Measurements from ENCODE around the gene RSPH1.

The RSPH1 gene

DNA sequence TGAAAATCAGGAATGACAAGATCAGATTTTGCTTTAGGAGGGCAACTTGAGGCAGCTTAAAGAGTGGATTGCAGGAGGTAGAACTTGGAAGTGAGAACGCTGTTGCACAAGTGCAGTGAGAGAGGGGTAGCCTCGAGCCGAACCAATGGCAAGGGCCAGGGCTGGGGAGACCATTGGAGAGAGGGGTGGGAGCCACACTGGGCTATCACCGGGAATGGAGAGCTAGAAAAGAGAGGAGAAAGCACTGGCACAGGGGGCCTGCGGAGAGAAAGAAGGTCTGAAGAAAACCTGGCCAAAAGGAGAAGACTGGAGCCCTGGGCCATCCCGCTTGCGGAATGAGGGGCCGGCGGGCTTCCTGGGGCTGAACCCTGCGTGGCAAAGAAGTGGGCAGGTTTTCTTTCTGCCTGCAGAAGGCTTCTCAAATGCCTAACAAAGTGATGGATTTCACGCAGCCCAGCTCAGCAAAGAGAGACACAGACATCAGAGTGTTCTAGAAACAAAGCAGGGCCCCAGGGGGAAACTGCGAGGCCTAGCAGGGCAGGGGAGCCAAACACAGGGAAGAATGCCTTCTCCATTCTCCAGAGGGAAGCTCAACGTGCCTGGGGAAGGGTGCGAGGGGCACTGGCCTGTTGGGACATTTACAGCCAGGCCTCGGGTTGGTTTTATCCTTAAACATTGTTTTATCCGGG is 16.5 kb upstream of the RSPH1 start:
- no peak for FAIRE-seq

DNA sequence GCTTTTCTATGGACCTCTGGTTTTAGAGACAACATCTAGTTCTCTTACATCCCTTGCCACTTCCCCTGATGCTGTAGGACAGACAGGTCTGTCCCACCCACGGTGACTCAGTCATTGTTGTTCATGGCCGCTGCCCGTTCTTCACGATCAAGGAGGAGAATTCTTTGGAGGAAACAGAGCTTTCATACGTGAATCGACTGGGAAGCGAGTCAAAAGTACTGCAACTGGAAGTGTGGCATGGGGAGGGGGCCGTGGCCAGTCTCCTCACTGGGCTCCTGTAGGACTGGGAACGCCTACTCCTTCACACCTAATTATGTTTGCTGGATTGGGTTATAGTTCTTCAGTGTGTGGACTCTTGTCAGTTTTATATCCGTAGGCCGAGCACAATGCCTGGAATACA is 13.2 kb upstream of the RSPH1 start:
- FAIRE-seq: no peak

DNA sequence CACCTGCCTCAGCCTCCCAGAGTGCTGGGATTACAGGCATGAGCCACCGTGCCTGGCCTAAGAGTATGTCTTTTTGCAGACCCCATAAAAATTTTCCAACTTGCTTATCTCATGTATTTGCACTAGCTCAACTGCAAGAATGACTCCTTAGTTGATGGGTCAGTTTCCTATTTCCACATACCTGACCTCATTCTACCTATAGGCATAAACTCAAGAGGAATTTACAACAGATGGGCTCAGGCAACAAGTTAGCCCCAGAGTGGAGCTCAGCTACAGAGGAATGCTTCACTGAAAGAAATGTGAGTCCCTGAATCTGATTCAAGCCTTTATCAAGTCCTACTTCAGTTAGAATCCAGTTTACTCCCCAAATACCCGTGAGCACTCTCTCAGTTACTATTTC is 12.3 kb upstream of the RSPH1 start:
- FAIRE-seq: no peak

DNA sequence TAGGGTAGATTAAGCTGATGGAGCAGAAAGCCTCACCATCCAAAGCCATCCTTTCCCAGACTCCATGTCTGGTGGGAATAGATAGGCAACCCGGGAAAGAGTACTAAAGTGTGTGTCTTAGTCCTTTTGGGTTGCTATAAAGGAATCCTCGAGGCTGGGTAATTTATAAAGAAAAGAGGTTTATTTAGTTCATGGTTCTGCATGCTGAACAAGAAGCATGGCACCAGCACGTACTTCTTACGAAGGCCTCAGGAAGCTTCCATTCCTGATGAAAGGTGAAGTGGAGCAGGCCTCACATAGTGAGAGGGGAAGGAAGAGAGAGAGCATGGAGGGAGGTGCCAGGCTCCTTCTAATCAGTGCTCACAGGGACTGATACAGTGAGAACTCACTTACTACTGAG is 11.4 kb upstream of the RSPH1 start:
- no peak for FAIRE-seq

DNA sequence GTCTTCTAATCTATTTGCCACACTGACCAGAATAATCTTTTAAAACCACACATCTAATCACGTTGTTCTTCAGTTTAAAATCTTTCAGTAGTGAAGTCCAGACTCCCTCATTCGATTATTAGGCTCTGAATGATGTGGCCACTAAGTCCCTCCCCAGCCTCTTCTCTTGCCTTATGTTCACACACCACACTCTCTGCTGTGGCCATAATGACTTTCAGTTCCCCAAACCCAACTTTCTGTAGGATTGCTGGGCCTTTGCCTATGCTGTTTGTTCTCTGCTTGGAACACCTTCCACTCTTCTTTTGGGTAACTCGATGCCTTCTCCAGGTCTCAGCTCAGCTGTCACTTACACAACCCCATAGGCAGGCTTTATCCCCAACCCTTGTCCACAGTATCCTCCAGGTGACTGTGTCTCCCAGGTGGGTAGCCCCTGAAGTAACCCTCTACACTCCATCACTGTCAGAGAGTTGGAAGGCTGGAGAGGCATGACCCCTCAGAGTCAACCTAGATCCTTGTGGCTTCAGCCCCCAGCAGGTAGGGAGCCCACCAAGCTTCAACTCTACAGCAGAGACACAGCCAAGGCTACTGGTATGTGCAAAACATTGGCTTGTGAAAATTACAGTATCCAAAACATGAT is 9.2 kb upstream of the RSPH1 start:
- FAIRE-seq: no peak

DNA sequence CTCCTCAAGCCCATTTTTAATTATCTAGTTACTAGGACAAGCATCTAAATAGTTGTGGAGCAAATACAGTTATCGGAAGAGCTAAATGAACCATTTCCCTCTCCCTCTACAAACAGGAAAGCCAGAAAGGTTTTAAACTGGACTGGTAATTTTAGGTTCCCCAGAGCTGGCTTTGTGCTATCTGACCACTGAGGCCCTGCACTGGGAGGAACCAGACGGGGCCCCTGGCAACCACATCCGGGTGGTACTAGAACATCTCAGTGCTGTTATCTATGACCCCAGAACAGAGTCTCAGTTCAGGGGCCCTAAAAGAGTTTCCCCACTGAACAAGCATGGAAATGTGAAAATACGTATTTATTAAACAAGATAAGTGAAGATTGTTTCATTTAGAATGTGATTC is 7.7 kb upstream of the RSPH1 start:
- FAIRE-seq: no peak

DNA sequence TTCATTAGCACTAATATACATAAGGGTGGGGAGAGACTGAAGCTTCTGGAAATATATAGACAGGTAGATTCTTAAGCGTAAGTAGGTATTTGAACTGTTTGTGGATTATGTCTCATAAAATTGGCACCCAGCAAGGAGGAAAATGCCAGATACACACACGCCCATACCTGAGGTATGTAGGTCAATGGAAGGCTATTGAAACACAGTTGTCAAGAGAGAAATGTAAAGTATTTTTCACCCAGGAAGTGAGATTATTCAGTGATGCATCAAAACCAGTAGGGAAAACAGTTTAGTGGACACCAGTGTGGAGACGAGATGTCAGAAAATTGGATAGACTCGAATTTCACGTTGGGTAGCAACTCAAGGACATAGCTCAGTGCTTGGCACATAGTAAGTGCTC is 4.7 kb upstream of the RSPH1 start:
- FAIRE-seq: no peak

DNA sequence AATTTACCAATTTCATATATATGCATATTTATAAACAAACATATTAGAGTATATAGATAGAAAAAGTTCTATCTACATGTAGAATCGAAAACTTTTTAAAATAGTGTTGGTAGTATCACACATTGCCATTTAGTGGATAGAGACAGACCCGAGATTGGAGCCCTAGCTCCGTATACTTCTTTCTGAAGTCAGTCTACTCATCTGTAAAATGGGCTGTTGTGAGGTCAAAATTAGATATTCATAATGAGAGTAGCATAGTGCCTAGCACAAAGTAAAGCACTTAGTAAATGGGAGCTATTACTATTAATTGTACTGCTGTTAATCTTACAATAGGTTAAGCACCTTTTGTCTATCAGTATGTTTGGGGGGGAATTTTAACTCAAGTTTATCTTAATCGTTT is 4.2 kb upstream of the RSPH1 start:
- FAIRE-seq: no peak

DNA sequence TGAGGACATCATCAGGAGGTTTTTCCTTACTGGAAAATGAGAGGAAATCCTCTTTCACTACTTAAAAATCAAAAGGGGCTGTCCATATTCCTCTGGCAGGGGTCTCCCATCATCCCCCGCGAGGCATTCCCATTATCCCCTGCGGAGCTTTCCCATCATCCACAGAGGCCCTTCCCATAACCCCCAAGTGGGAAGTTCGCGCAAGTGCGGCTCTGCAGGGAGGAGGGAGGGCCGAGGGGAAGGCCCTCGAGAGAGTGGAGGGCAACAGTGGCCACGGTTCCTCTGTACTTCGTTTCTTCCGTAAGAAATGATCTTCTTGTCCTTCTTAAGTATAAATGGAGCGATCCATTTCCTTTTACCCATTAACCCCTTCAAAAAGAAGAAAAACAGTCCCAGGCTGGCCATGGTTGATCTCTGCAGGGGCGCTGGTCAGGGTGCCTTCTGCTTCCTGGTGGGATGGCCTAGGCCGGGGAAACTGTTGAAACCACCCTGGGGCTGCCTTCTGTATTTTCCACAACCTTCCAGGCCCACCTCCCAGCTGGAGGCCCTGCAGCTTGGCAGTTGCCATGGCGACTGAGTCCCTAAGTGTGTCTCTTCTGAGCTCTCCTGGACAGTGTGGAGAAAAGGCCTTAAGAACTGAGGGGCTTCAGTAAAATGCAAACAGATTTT is 3.6 kb upstream of the RSPH1 start:
- no peak for FAIRE-seq

DNA sequence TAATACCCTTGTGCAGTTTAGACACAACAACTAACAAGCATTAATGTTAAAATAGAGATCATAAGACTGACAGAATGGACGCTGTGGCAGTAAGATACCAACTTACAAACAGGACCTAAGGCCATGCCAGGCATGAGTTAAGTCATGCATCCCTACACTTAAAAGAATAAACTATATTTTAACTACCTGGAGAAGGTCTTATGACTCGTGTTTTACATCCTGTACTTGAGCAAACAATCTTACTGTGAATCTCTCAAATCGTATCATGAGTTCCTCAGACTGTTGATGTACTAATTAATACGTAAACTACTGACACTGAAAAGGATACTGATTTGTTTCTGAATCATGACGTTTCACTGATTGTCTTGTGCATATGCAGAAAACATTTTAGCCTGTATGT is 2.0 kb upstream of the RSPH1 start:
- FAIRE-seq: no peak

DNA sequence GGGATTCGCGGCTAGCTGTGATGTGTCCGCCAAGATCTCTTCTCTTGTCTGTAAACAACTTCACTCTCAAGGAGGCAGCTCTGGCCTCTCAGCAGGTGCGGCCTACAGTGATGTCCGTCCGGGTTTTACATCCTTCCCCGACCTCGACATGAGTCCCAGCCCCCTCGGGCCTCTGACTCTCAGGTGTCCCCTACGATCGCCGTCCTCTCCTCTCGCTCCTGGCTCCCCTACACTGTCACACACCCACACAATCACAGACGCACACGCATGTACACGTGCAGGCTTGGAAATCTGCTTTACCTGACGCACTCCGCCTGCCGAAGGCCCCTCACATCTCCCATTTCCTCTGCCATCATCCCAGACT is 797 bp upstream of the RSPH1 start:
- FAIRE-seq: no peak

DNA sequence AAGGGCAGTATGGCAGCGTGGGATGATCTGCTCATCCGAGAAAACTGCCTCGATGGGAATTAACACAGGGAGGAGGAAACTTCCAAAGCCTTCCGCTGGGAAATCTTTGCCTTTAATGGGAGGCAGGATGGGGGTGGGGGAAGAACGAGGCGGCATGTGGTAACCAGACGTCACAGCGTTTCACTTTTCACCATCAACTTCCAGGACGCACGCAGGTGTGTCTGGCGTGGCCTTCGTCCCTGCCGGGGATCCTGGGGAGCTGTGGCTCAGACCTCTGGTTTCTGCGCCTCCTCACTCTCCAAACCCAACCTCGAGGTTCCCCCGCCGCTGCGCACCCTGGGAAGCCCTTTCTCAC is 282 bp downstream of the RSPH1 start:
- no peak for FAIRE-seq

DNA sequence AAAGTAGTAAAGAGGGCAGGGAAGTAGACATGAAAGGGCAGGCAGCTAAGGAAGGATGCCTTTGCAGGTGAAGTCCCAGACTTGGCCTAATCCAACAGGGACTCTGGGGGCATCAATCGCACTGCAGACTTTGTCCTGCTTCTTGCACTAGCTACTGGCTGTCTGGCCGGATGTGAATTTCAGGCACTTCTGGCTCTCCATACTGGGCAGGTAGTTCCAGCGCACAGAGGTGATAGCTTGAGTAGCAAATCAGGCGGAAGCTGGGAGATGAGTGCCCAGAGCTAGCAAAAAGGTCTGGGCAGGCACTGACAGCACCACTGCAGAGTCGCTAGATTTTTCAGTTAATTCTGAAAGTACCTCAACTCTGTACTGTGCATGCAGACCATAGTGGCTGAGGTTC is 997 bp downstream of the RSPH1 start:
- FAIRE-seq: no peak

DNA sequence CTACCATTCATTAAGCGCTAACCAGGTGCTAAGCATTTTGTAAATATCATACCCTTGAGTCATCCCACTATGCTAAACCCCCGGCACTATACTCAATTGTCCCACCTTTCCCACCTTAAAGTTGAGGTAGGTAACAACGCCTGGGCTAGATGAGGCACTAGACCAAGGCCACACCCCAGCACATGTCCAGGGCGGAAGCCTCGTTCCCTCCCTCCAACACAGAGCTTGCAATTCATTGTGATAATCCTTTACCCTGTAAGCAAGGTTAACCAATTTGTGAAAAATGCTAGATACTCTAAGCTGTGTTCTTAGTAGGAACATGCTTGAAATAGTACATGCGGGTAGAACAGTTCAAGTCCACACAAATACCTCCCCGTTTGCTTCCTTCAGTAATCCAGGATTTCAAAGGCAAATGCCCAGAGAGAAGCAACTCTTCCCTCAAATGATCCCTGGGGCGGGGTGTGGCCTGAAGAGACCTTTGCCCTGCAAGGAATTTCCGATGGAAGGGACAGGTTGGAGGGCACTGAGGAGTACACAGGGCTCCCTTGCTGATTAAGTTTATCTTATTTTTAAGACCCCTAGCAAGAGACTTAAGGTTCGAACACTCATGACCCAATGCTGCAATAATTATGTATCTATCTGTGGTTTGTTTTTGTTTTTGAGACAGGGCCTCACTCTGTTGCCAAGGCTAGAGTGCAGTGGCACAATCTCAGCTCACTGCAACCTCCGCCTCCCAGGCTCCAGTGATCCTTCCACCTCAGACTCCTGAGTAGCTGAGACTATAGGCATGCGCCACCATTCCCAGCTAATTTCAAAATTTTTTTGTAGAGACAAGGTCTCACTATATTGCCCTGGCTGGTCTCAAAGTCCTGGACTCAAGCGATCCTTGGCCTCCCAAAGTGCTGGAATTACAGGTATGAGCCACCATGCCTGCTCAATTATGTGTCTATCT is 2.6 kb downstream of the RSPH1 start:
- FAIRE-seq: no peak

DNA sequence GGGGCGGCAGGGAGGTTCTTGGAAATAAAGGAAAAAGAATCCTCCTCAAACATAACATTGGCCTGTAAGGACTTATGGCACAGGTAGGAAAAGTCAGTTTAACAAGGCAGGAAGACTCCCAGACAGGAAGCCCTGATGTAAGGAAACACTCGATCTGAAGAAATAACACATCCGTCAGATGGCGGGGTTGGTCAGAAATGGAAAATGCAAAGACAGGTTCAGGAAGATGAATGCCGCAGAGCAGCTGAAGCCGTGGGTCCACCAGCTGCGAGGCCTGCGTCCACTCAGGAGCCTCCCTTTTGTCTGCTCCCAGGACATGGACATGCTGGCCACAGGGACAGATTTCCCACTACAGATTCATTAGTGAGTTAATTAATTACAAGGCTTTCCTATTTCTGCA is 3.8 kb downstream of the RSPH1 start:
- no peak for FAIRE-seq

DNA sequence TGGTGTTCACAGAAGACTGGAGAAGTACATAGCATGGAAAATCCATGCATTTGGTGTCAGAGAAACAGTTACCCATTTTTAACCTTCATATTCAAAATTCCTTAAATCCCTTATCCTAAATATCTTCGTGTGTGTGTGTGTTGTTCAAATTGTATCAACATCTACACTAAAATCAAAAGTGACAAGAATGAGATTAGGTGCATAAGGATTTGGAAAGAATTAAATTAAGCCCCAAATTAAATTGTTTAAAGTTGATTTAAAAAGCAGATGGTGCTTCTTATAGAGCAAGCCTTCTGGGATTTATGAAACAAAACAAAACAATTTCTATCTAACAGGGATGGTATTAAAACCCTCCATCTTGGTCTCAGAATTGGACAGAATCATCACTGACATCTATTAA is 4.7 kb downstream of the RSPH1 start:
- FAIRE-seq: no peak

DNA sequence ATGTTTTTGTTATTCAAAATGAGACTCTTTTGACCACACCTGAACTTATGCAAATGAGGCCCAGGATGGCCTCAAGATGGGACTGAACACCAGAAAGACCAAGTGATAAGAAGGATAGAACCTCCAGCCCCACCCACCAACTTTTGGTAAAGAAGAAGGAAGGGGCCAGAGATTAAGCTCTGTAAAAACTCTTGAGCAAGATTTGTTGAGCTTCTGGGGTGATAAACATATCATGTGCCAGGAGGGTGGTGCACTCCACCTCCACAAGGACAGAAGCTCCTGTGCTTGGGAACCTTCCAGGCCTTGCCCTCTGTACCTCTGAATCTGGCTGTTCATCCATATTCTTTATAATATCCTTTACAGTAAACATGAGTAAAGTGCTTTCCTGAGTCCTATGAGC is 5.3 kb downstream of the RSPH1 start:
- FAIRE-seq: no peak

DNA sequence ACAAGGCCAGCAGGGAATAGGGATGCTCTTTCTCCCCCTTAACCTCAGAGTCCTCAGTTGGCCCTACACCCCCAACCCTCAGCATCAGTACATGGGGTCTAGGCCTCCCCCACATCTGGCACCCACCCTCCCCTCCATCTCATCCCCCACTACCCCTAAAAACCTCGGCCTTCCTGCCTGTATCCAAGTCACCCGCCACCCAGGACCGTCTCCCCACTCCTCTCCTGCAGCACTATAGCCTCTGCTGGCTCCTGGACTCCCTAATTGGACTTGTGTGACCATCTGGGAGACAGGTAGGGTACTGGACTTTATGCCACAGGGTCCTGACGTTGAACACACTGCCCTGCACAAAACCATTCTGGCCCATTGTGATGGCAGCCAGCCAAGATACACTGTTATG is 6.0 kb downstream of the RSPH1 start:
- FAIRE-seq: no peak

DNA sequence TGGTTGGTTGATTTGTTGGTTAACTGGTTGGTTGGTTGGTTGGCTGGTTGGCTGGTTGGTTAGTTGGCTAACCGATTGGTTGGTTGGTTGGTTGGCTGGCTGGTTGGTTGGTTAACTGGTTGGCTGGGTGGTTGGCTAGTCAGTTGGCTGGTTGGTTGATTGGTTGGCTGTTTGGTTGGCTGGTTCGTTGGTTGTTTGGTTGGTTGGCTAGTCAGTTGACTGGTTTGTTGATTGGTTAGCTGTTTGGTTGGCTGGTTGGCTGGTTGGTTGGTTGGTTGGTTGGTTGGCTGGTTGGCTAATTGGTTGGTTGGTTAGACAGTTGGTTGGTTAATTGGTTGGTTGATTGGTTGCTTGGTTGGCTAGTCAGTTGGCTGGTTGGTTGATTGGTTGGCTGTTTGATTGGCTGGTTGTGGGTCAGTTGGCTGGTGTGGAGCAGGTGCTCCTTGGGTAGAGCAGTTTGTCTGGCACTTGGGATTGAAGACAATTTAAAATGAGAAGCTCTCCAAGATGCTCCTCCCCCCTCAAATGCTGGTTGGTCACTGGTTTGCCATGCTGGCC is 6.9 kb downstream of the RSPH1 start:
- no peak for FAIRE-seq

DNA sequence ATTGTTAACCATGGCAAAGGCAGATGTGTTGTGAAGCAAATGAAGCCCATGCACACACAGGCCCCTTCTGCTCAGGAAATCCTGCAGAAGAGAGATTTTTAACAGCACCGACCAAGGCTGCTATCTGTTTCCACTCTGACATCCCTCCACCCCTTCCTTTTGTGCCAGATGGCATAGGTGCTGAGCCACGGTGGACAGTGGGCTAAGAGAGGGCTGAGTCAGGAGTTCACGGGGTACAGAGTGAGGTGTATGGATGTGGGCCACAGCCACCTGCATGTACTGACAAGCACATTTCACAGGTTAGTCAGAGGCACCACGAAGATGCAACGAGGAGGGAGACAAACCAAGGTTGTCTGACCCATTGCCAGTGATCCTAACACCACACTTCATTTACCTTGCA is 9.5 kb downstream of the RSPH1 start:
- FAIRE-seq: no peak

DNA sequence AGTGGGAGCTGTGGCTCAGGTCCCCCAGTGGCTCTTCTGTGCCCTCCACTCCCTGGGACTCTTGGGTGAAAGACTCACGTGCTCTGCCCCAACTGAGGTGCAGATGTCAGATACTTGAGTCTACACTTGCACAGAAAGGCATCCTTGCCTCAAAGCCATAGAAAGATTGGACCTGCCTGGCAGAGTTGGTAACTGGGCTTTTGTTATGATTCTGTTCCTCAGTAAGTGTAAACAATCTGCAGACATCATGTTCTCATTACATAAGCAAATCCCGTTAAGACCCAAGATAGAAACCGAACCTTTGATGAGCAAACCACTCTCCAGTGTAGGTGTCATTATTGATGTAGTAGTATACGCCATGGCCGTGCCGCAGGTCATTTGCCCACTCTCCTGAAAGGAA is 10.0 kb downstream of the RSPH1 start:
- no peak for FAIRE-seq

DNA sequence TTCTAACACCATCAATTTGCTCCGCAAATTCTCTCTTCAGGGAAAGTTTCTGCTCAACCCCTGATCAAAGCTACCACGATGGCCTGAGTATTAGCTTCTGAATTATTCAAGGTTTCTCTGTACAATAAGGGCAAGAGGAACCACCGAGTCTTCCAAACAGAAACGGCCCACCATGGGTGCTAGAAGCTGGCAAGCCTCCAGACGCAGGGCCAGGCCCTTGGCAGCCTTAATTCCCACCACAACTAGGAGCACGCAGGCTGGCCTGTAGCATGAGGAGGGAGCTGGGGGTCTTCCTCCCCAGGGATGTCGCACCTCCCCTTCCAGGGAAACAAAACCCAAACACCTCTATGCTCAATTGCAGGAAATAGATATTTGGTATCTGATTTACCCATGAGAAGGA is 11.1 kb downstream of the RSPH1 start:
- no peak for FAIRE-seq

DNA sequence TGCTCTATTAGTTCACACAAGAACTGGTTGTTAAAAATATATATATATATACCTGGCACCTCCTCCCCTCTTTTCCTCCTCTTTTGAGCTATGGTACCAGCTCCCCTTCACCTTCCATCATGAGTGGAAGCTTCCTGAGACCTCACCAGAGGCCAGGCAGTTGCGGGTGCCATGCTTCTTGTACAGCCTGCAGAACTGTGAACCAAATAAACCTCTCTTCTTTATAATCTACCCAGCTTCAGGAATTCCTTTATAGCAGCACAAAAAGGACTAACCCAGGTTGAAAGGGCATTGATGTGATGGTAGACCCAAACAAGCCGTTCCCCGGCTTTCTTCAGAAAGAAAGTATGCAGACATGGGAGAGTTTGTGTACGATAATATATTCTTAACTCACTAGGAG is 14.9 kb downstream of the RSPH1 start:
- no peak for FAIRE-seq

All from G401.6 (cell line).